Mesodermal cell (in vitro differentiated cells): Measurements from ENCODE around the gene CD33. TPM values are rescaled to one million over a fixed set of nuclear protein-coding genes. Genes with fewer than 3 reads are reported as not detected.
"Not testable (repeated sequence)": the region's sequence is repeated elsewhere in the genome, so short reads cannot be mapped to it uniquely, and the experiment has no call there.

Experiments
- H3K27ac ChIP-seq: 2 replicates; pipeline ENCODE4 v1.7.0; 2013; ENCODE audit warnings: mild to moderate bottlenecking, low read depth, low read length, moderate library complexity; ENCODE audit not compliant: severe bottlenecking
- H3K36me3 ChIP-seq: 2 replicates; pipeline ENCODE4 v1.7.1; 2013; ENCODE audit warnings: mild to moderate bottlenecking, low read length, moderate library complexity; ENCODE audit not compliant: control insufficient read depth, insufficient read depth
- H3K4me1 ChIP-seq: one replicate; pipeline ENCODE4 v1.7.1; 2013; ENCODE audit warnings: mild to moderate bottlenecking, low read length; ENCODE audit not compliant: insufficient read depth, control insufficient read depth, poor library complexity, severe bottlenecking
- H3K4me3 ChIP-seq: 2 replicates; pipeline ENCODE4 v1.7.0; 2013; ENCODE audit warnings: low read length, control low read depth, mild to moderate bottlenecking; ENCODE audit not compliant: insufficient read depth, poor library complexity, severe bottlenecking; ENCODE audit errors: extremely low read depth
- H3K9me3 ChIP-seq: 2 replicates; pipeline ENCODE4 v1.7.1; 2013; ENCODE audit warnings: mild to moderate bottlenecking, low read length, moderate library complexity; ENCODE audit not compliant: control insufficient read depth
- WGBS, 2 experiments: methylation state at CpG; one replicate each; pipeline ENCODE4 v1.1.5; 2013; ENCODE audit warnings: missing lambda C conversion rate in 2 of 2; ENCODE audit not compliant: insufficient coverage in 2 of 2; 5-methylcytosine and 5-hydroxymethylcytosine counted together
- polyA plus RNA-seq, 2 experiments: library from polyadenylated mRNA; stranded (reverse); fragments of 50-300 nt; gene quantifications; one replicate each; pipeline ENCODE4 v1.2.3, GENCODE V29; 2013

Gene CD33
- 0.44 TPM for polyA plus RNA-seq (2013, experiment 1 of 2)
- 1.3 TPM for polyA plus RNA-seq (2013, experiment 2 of 2)

GRCh38 chr19:51224898-51225393 is at the start of gene CD33:
TSS of gene CD33 (plus strand) at chr19:51225080. CDS start at chr19:51225119, 39 bp downstream.
- H3K36me3 ChIP-seq, H3K4me1 ChIP-seq, H3K4me3 ChIP-seq, H3K9me3 ChIP-seq, H3K27ac ChIP-seq: not testable (repeated sequence)
- 92 to 100% methylated on average over 2 to 4 of the region's 11 CpGs for WGBS, 2 experiments

- no peak overlapping the region for H3K27ac ChIP-seq
- H3K4me1 ChIP-seq, result no peaks in the 10 kb centered on the region
- no peaks in the 10 kb centered on the region for H3K36me3 ChIP-seq
- WGBS, 2 experiments, result 83 to 88% methylated on average over 1 of the region's 1 CpG
- H3K4me3 ChIP-seq, result no peak overlapping the region
- H3K9me3 ChIP-seq, result no peaks in the 10 kb centered on the region
Measured at GRCh38 chr19:51179256-51179655, 45.6 kb upstream of the CD33 start.

GRCh38 chr19:51181377-51181912 is 43.4 kb upstream of the CD33 start:
- Histone ChIP-seq H3K27ac (no peak overlapping the region), H3K4me3 (no peak overlapping the region), H3K4me1 (no peaks in the 10 kb centered on the region), H3K9me3 (no peaks in the 10 kb centered on the region), H3K36me3 (no peaks in the 10 kb centered on the region)
- whole genome bisulfite sequencing, 2 experiments, result 95 to 97% methylated on average over 39 of the region's 39 CpGs

- no peak overlapping the region for H3K27ac ChIP-seq
- WGBS, 2 experiments, result 81 to 85% methylated on average over 24 to 30 of the region's 31 CpGs
- H3K9me3 ChIP-seq, result no peaks in the 10 kb centered on the region
- no peak overlapping the region for H3K4me3 ChIP-seq
- no peaks in the 10 kb centered on the region for H3K36me3 ChIP-seq
- H3K4me1 ChIP-seq, result no peaks in the 10 kb centered on the region
Measured at GRCh38 chr19:51181913-51182419, 42.9 kb upstream of the CD33 start.

- no peaks in the 10 kb centered on the region for H3K9me3 ChIP-seq
- H3K4me1 ChIP-seq, result no peaks in the 10 kb centered on the region
- no peaks in the 10 kb centered on the region for H3K36me3 ChIP-seq
- WGBS, 2 experiments, result 68 to 88% methylated on average over 7 to 8 of the region's 8 CpGs
- no peak overlapping the region for H3K4me3 ChIP-seq
- H3K27ac ChIP-seq, result no peak overlapping the region
Measured at GRCh38 chr19:51183629-51184028, 41.3 kb upstream of the CD33 start.

- 87 to 90% methylated on average over 20 to 21 of the region's 25 CpGs for WGBS, 2 experiments
- H3K9me3 ChIP-seq, result no peaks in the 10 kb centered on the region
- H3K4me3 ChIP-seq, result no peak overlapping the region
- no peak overlapping the region for H3K27ac ChIP-seq
- H3K36me3 ChIP-seq, result no peaks in the 10 kb centered on the region
- H3K4me1 ChIP-seq, result no peaks in the 10 kb centered on the region
Measured at GRCh38 chr19:51185069-51185867, 39.6 kb upstream of the CD33 start.

- no peaks in the 10 kb centered on the region for H3K9me3 ChIP-seq
- no peak overlapping the region for H3K4me3 ChIP-seq
- WGBS, 2 experiments, result 81% methylated on average over 4 to 5 of the region's 5 CpGs
- H3K36me3 ChIP-seq, result no peaks in the 10 kb centered on the region
- no peak overlapping the region for H3K27ac ChIP-seq
- H3K4me1 ChIP-seq, result no peaks in the 10 kb centered on the region
Measured at GRCh38 chr19:51185868-51186215, 39.0 kb upstream of the CD33 start.

GRCh38 chr19:51186323-51186722 is 38.6 kb upstream of the CD33 start:
- no peak overlapping the region for H3K4me3 ChIP-seq
- no peaks in the 10 kb centered on the region for H3K36me3 ChIP-seq
- H3K27ac ChIP-seq, result no peak overlapping the region
- no peaks in the 10 kb centered on the region for H3K9me3 ChIP-seq
- 90 to 91% methylated on average over 2 to 4 of the region's 13 CpGs for WGBS, 2 experiments
- H3K4me1 ChIP-seq, result no peaks in the 10 kb centered on the region

- WGBS, 2 experiments, result 89 to 97% methylated on average over 8 to 10 of the region's 11 CpGs
- Histone ChIP-seq H3K36me3 (no peaks in the 10 kb centered on the region), H3K4me1 (no peaks in the 10 kb centered on the region), H3K4me3 (no peak overlapping the region), H3K27ac (no peak overlapping the region), H3K9me3 (no peaks in the 10 kb centered on the region)
Measured at GRCh38 chr19:51187395-51188226, 37.3 kb upstream of the CD33 start.

- no peak overlapping the region for H3K4me3 ChIP-seq
- WGBS, 2 experiments, result no CpG with 5 or more reads among the region's 2 CpGs
- no peaks in the 10 kb centered on the region for H3K9me3 ChIP-seq
- H3K4me1 ChIP-seq, result no peaks in the 10 kb centered on the region
- no peak overlapping the region for H3K27ac ChIP-seq
- H3K36me3 ChIP-seq, result no peaks in the 10 kb centered on the region
Measured at GRCh38 chr19:51188227-51188559, 36.7 kb upstream of the CD33 start.
